Lung (tissue), 12 donors: ENCODE data around the gene BRMS1. TPM values are rescaled to one million over a fixed set of nuclear protein-coding genes. Genes with fewer than 3 reads are reported as not detected.

ENCODE experiments used
- ATAC-seq: fragments of 200-7000 bp; cut with Tn5 transposase; one replicate; pipeline ENCODE4 v1.9.1; 2020; ENCODE audit warnings: moderate number of reproducible peaks; ENCODE audit not compliant: insufficient read depth, low FRiP score
- DNase-seq, 3 donors: peaks; one replicate each; pipeline ENCODE4 v3.0.0-alpha.2; 2013 to 2017
- H3K27ac ChIP-seq, 2 donors: one replicate each; pipeline ENCODE4 v1.5.1; 2013; ENCODE audit warnings: mild to moderate bottlenecking in 2 of 2, moderate library complexity in 2 of 2, control low read depth in 1 of 2, inconsistent platforms in 1 of 2, low read depth in 1 of 2, low read length in 1 of 2
- H3K27me3 ChIP-seq, 3 donors: one replicate each; pipeline ENCODE4 v1.5.1; 2013; ENCODE audit warnings: low read length in 2 of 3; ENCODE audit not compliant: control insufficient read depth in 3 of 3, insufficient read depth in 3 of 3
- H3K36me3 ChIP-seq, 4 donors: one replicate each; pipeline ENCODE4 v1.5.1; 2013; ENCODE audit warnings: low read length in 4 of 4, mild to moderate bottlenecking in 1 of 4, moderate library complexity in 1 of 4; ENCODE audit not compliant: control insufficient read depth in 4 of 4, insufficient read depth in 4 of 4
- H3K4me1 ChIP-seq, 5 donors: one replicate each; pipeline ENCODE4 v1.5.1; 2013; ENCODE audit warnings: low read length in 5 of 5, mild to moderate bottlenecking in 2 of 5, moderate library complexity in 1 of 5; ENCODE audit not compliant: control insufficient read depth in 5 of 5, insufficient read depth in 5 of 5
- H3K4me3 ChIP-seq: one replicate; pipeline ENCODE4 v1.5.1; 2013; ENCODE audit warnings: mild to moderate bottlenecking, control low read depth, moderate library complexity
- H3K9ac ChIP-seq, 2 donors: one replicate each; pipeline ENCODE4 v1.5.1; 2013; ENCODE audit warnings: low read length in 2 of 2, control low read depth in 1 of 2; ENCODE audit not compliant: insufficient read depth in 1 of 2
- H3K9me3 ChIP-seq, 4 donors: one replicate each; pipeline ENCODE4 v1.5.1; 2013; ENCODE audit warnings: low read length in 3 of 4, mild to moderate bottlenecking in 1 of 4, moderate library complexity in 1 of 4; ENCODE audit not compliant: control insufficient read depth in 4 of 4, insufficient read depth in 3 of 4
- WGBS, 2 donors: extraction: QIAGEN DNeasy Blood & Tissue Kit; methylation state at CpG; one replicate each; pipeline ENCODE4 v1.1.7; 2013; 5-methylcytosine and 5-hydroxymethylcytosine counted together
- polyA plus RNA-seq, 2 donors: library from polyadenylated mRNA; stranded (reverse); fragments of 200-250 nt; gene quantifications; one replicate each; pipeline ENCODE4 v1.2.1, GENCODE V29; 2013
- total RNA-seq, 2 donors: library from RNA; depleted of rRNA in 1 of 2; stranded (reverse); fragments of >200 nt in 1 of 2; gene quantifications; one replicate each; pipeline ENCODE4 v1.2.1, GENCODE V29; 2014 to 2021
- TF ChIP-seq, protein P1 (sequence below): IDR thresholded peaks from 2 replicates; pipeline ENCODE4 v1.5.1; 2012; ENCODE audit warnings: mild to moderate bottlenecking; ENCODE audit errors: control extremely low read depth, extremely low read depth
- donor health status: control.
- donor health status: control.
- donor health status: Bipolar disorder and iron deficiency.
- donor health status: healthy.
- donor health status: DM: yes; HTN: yes; CAD: no.

The BRMS1 gene
- total and polyA plus RNA-seq, 4 donors, result 23.7 to 88.7 (median 49.2) TPM

DNA sequence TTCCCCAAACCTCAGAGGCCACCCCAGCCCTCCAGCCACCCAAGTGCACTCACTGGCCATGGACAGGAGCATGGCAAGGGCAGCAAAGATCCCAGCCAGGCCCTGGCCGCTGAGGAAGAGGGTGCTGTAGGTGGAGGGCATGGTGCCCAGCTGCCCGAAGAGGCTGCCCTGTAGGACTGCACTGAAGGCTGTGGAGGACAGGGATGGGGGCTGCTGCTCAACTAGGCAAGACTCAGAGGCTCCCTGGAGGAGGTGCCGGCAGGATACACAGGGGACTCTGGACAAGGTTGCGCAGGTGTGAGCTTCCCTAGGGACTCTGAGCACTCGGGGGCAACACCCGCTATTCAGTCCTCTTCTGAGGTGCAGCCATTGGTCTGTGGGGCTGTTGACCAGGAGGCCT, 23.6 kb upstream of the BRMS1 start:
- DNase-seq, result no peak
- peaks cover 0 to 10% (median 3%) of the 10 kb centered on the region in 5 donors for H3K4me1 ChIP-seq
- 92 to 93% methylated on average over 6 of the region's 6 CpGs for WGBS, 2 donors

DNA sequence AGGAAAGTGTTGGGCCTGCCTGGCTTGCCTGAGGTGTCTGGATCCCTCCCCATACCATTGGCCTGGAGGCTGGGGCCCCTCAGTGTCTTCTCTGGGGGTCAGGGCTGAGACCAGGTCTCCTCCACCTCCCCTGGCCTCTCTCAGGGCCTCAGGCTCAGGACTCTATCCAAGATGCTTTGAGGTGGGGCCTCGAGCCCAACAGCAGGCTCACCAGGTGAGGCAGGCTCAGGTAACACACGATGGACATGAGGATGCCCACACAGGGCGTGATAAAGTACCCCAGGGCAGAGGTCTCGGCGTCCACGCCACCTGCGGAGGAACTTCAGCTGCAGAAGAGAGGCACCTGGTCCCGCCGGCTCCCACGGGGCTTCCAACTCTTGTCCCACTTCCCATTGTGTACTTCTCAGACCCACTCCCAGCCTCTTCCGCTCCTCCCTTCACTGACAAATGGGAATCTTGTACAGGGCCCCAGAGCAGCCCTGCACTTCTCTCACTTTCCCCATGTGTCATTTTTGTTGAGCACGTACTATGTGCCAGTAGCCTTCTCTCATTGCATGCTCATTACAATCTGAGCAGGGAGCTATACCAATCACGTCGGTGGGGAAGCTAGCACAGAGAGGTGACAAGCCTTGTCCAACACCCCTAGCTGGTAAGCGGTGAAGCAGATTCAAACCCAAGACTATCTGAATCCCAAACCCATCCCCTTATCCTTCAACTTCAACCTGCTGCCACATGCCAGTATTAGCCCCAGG, 22.8 kb upstream of the BRMS1 start:
- H3K4me3 ChIP-seq, result no peak overlapping the region
- H3K27me3 ChIP-seq, result peaks cover 0 to 17% (median 11%) of the 10 kb centered on the region in 3 donors
- peaks cover 0 to 10% (median 3%) of the 10 kb centered on the region in 5 donors for H3K4me1 ChIP-seq
- ATAC-seq, result no peak
- no peaks in the 10 kb centered on the region for H3K36me3 ChIP-seq
- no peak for DNase-seq
- no peaks in the 10 kb centered on the region for H3K9me3 ChIP-seq
- H3K9ac ChIP-seq, result no peak overlapping the region
- TF ChIP-seq, protein P1, sequence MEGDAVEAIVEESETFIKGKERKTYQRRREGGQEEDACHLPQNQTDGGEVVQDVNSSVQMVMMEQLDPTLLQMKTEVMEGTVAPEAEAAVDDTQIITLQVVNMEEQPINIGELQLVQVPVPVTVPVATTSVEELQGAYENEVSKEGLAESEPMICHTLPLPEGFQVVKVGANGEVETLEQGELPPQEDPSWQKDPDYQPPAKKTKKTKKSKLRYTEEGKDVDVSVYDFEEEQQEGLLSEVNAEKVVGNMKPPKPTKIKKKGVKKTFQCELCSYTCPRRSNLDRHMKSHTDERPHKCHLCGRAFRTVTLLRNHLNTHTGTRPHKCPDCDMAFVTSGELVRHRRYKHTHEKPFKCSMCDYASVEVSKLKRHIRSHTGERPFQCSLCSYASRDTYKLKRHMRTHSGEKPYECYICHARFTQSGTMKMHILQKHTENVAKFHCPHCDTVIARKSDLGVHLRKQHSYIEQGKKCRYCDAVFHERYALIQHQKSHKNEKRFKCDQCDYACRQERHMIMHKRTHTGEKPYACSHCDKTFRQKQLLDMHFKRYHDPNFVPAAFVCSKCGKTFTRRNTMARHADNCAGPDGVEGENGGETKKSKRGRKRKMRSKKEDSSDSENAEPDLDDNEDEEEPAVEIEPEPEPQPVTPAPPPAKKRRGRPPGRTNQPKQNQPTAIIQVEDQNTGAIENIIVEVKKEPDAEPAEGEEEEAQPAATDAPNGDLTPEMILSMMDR, result no peak
- no peak overlapping the region for H3K27ac ChIP-seq
- 92 to 96% methylated on average over 12 to 15 of the region's 15 CpGs for WGBS, 2 donors

More for the DNA sequence above, 23.6 kb upstream of the BRMS1 start:
- peaks cover 0 to 25% (median 18%) of the 10 kb centered on the region in 3 donors for H3K27me3 ChIP-seq
- H3K9ac ChIP-seq, result no peak overlapping the region
- no peaks in the 10 kb centered on the region for H3K36me3 ChIP-seq
- H3K27ac ChIP-seq, result no peak overlapping the region
- TF ChIP-seq, protein P1, result no peak
- ATAC-seq, result no peak
- no peak overlapping the region for H3K4me3 ChIP-seq
- no peaks in the 10 kb centered on the region for H3K9me3 ChIP-seq

DNA sequence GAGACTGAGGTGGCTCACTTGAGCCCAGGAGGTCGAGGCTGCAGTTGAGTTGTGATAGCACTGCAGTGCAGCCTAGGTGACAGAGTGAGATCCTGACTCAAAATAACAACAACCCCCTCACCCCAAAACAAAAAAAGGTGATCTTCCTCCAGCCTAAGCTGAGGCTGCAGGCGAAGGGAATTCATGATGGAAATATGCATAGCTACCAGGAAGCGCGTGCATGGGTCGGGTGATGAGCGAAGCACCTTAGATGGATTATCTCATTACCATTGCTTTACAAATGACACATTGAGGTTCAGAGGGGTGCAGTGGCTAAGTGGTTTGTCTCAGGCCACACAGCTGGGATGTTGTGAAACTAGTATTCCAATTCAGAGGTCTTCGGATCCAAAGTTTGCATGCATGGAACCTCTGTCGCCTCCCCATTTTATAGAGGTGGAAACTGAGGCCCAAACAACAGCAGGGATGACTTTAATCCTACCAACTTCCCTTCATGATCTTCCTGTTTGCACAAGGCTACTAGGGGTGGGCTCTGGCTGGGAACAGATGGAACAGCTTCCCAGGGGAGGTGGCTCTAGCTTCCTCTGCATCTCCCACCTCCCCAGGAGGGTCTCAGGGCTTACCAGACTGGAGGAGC, 22.1 kb upstream of the BRMS1 start:
- TF ChIP-seq, protein P1, result no peak
- no peak overlapping the region for H3K27ac ChIP-seq
- H3K36me3 ChIP-seq, result no peaks in the 10 kb centered on the region
- no peak for DNase-seq
- H3K4me3 ChIP-seq, result no peak overlapping the region
- no peak overlapping the region for H3K9ac ChIP-seq
- ATAC-seq, result no peak
- 93 to 95% methylated on average over 8 of the region's 8 CpGs for WGBS, 2 donors
- H3K27me3 ChIP-seq, result peaks cover 0 to 10% (median 6%) of the 10 kb centered on the region in 3 donors
- H3K9me3 ChIP-seq, result no peaks in the 10 kb centered on the region
- peaks cover 0 to 10% (median 0%) of the 10 kb centered on the region in 5 donors for H3K4me1 ChIP-seq
